ENCODE measurements around the gene CYBRD1. TPM values are rescaled to one million over a fixed set of nuclear protein-coding genes. Genes with fewer than 3 reads are reported as not detected.

Gene CYBRD1
- total RNA-seq, 5 donors from 2014 or later (not counting 1 experiment from before 2014, with no cell fraction given) = 0.23 to 1.8 (median 1.0) TPM

DNA sequence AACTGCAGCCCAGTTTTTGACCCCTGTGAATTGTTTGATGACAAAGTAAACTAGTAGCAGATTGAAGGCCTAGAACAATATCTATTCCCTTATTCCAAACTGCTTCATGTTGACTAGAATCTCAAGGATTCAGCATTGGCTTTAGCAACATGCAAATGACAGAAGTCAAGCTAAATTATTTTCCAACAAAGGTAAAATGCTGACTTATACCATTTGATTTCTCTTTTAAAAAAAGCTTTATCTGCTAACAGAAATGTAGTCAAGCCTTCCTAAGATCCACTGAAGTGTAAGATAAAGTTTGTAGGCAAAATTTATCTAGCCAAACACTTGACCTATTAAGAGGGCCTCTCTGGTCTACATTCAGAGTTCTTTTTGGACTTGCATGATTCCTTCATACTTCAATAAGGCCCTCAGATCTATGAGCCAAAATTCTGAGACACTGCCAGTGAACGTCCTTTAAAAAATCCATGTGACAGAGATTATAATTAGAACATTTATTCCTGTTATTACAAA, 9.5 kb upstream of the CYBRD1 start:
- peaks cover 3 to 5% (median 4%) of the 10 kb centered on the region in 3 donors for H3K4me1 Mint-ChIP-seq
- POLR2A ChIA-PET = no interaction called here
- Histone ChIP-seq H3K27ac (ENCODE audit: low read length) (no peak overlapping the region), H3K27me3 (replicated peaks in 1 of 2; ENCODE audit: control insufficient read depth in 2 of 2, extremely low read depth in 1 of 2, insufficient read depth in 2 of 2, low read length in 1 of 2) (no peaks in the 10 kb centered on the region), H3K36me3 (ENCODE audit: control insufficient read depth in 2 of 2, extremely low read depth in 1 of 2, insufficient read depth in 1 of 2, low read length in 1 of 2) (no peaks in the 10 kb centered on the region), H3K4me1 (ENCODE audit: control insufficient read depth in 1 of 2, extremely low read depth in 1 of 2, insufficient read depth in 2 of 2, low read length in 2 of 2) (no peaks in the 10 kb centered on the region), H3K4me3 (ENCODE audit: control insufficient read depth in 1 of 2, extremely low read depth in 1 of 2, low read length in 1 of 2) (no peak overlapping the region), H3K9me3 (no peaks in the 10 kb centered on the region)
- CTCF ChIA-PET = no interaction called here
- DNase-seq = no peak
- no peaks in the 10 kb centered on the region for H3K27me3 Mint-ChIP-seq
- ATAC-seq (replicated peaks in 1 of 4) = no peak
- H3K36me3 Mint-ChIP-seq = peaks cover 4% of the 10 kb centered on the region
- no peak overlapping the region for H3K4me3 Mint-ChIP-seq
- WGBS (ENCODE audit: insufficient coverage) = no CpG with 5 or more reads among the region's 1 CpG
- no peak overlapping the region for H3K27ac Mint-ChIP-seq
- H3K9me3 Mint-ChIP-seq = no peaks in the 10 kb centered on the region

DNA sequence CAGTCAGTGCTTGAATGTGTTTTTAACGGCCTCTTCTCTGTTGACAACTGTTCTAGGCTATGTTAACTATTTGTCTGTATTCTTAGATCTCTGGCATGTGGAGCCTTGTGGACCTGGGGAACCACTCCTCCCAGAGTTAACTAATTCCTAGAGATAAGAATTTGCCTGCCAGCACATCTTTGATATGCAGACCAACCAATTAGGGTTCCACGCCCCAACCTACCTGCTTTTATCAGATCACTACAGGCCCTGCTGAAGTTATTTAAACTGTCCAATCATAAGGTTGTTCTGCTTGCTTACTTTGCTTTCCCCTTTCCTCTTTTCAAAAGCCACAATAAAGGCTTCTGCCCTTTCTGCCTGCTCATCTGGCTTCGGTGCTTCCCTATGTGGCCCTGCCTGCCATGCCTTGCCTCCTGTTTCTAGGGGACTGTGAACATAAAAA, 8.5 kb upstream of the CYBRD1 start:
- DNase-seq (no peak), ATAC-seq (replicated peaks in 1 of 4) (no peak)
- peaks cover 4% of the 10 kb centered on the region for H3K36me3 Mint-ChIP-seq
- Histone ChIP-seq H3K4me1 (ENCODE audit: control insufficient read depth in 1 of 2, extremely low read depth in 1 of 2, insufficient read depth in 2 of 2, low read length in 2 of 2) (no peaks in the 10 kb centered on the region), H3K9me3 (no peaks in the 10 kb centered on the region), H3K4me3 (ENCODE audit: control insufficient read depth in 1 of 2, extremely low read depth in 1 of 2, low read length in 1 of 2) (no peak overlapping the region), H3K27me3 (replicated peaks in 1 of 2; ENCODE audit: control insufficient read depth in 2 of 2, extremely low read depth in 1 of 2, insufficient read depth in 2 of 2, low read length in 1 of 2) (no peaks in the 10 kb centered on the region), H3K36me3 (ENCODE audit: control insufficient read depth in 2 of 2, extremely low read depth in 1 of 2, insufficient read depth in 1 of 2, low read length in 1 of 2) (no peaks in the 10 kb centered on the region), H3K27ac (ENCODE audit: low read length) (no peak overlapping the region)
- peaks cover 3 to 5% (median 4%) of the 10 kb centered on the region in 3 donors for H3K4me1 Mint-ChIP-seq
- CTCF ChIA-PET = no interaction called here
- H3K4me3 Mint-ChIP-seq = no peak overlapping the region
- 67% methylated on average over 1 of the region's 3 CpGs for WGBS (ENCODE audit: insufficient coverage)
- peaks cover 0 to under 1% of the 10 kb centered on the region in 2 donors for H3K27me3 Mint-ChIP-seq
- POLR2A ChIA-PET = no interaction called here
- no peaks in the 10 kb centered on the region for H3K9me3 Mint-ChIP-seq
- H3K27ac Mint-ChIP-seq = no peak overlapping the region

DNA sequence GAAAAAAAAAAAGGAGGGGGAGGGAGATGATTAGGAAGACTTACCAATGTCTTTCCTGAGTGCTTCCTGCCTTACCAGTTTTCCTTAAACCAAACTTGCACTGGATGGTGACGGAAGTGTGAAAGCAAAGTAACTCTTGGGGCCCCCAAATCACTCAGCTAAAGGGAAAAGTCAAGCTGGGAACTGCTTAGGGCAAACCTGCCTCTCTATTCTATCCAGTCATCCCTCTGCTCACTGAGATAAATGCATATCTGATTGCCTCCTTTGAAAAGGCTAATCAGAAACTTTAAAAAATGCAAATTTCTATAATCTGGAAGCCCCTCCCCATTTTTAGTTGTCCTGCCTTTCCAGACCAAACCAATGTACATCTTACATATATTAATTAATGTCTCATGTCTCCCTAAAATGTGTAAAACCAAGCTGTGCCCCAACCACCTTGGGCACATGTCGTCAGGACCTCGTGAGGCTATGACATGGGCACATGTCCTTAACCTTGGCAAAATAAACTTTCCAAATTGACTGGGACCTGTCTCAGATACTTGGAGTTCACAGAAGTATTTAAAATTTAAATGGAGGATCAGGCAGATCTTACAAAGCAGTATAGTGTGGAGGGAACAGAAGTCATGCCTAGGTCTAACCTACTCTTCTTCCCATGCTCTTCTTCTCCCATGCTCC, 7.2 kb upstream of the CYBRD1 start:
- H3K9me3 Mint-ChIP-seq = no peaks in the 10 kb centered on the region
- Histone ChIP-seq H3K9me3 (no peaks in the 10 kb centered on the region), H3K27me3 (replicated peaks in 1 of 2; ENCODE audit: control insufficient read depth in 2 of 2, extremely low read depth in 1 of 2, insufficient read depth in 2 of 2, low read length in 1 of 2) (peaks cover 0 to 3% of the 10 kb centered on the region in 2 experiments), H3K4me1 (ENCODE audit: control insufficient read depth in 1 of 2, extremely low read depth in 1 of 2, insufficient read depth in 2 of 2, low read length in 2 of 2) (no peaks in the 10 kb centered on the region), H3K4me3 (ENCODE audit: control insufficient read depth in 1 of 2, extremely low read depth in 1 of 2, low read length in 1 of 2) (no peak overlapping the region), H3K36me3 (ENCODE audit: control insufficient read depth in 2 of 2, extremely low read depth in 1 of 2, insufficient read depth in 1 of 2, low read length in 1 of 2) (no peaks in the 10 kb centered on the region), H3K27ac (ENCODE audit: low read length) (no peak overlapping the region)
- ChIA-PET POLR2A (no interaction called here), CTCF (interaction anchor here in 1 of 2 donors (0.7 kb wide), 1 partner anchor 1715 kb away, joined by 3 read pairs; no protein-coding TSS in a partner anchor)
- no peak for ATAC-seq (replicated peaks in 1 of 4)
- H3K27me3 Mint-ChIP-seq = peaks cover 11 to 12% of the 10 kb centered on the region in 2 donors
- H3K4me3 Mint-ChIP-seq = no peak overlapping the region
- no CpG with 5 or more reads among the region's 3 CpGs for WGBS (ENCODE audit: insufficient coverage)
- no peaks in the 10 kb centered on the region for H3K36me3 Mint-ChIP-seq
- H3K27ac Mint-ChIP-seq = no peak overlapping the region
- H3K4me1 Mint-ChIP-seq = peaks cover under 1% of the 10 kb centered on the region in 3 donors
- DNase-seq = no peak

DNA sequence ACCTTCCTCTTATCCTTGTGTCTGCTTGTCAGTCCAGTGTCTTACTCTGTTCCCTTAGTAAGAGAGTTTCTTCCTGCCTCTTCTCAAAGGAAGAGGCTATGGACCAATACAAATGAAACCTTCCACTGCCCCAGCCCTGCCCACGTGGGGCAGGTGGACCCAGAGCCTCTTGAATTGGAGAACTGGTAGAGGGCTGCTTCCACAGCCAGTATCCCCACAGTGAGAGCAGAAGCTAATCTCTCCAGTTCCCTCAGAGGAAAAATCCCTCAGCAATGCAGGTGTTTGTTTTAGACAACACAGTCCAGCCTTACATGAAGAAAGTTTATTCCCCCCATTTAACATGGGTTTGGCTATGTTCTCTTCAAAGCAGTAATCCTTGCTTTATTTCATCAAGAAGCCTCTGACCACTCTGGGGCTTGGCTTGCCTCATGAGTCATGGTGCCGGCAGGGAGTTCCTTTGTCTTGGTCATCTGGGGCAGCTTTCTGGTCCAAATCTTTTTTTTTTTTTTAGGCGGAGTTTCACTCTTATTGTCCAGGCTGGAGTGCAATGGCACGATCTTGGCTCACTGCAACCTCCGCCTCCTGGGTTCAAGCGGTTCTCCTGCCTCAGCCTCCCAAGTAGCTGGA, 6.5 kb upstream of the CYBRD1 start:
- no peak overlapping the region for H3K27ac Mint-ChIP-seq
- Histone ChIP-seq H3K27me3 (replicated peaks in 1 of 2; ENCODE audit: control insufficient read depth in 2 of 2, extremely low read depth in 1 of 2, insufficient read depth in 2 of 2, low read length in 1 of 2) (peaks cover 0 to 3% of the 10 kb centered on the region in 2 experiments), H3K9me3 (no peaks in the 10 kb centered on the region), H3K4me1 (ENCODE audit: control insufficient read depth in 1 of 2, extremely low read depth in 1 of 2, insufficient read depth in 2 of 2, low read length in 2 of 2) (no peaks in the 10 kb centered on the region), H3K36me3 (ENCODE audit: control insufficient read depth in 2 of 2, extremely low read depth in 1 of 2, insufficient read depth in 1 of 2, low read length in 1 of 2) (no peaks in the 10 kb centered on the region), H3K4me3 (ENCODE audit: control insufficient read depth in 1 of 2, extremely low read depth in 1 of 2, low read length in 1 of 2) (no peak overlapping the region), H3K27ac (ENCODE audit: low read length) (no peak overlapping the region)
- peaks cover 11 to 13% of the 10 kb centered on the region in 2 donors for H3K27me3 Mint-ChIP-seq
- no peaks in the 10 kb centered on the region for H3K9me3 Mint-ChIP-seq
- DNase-seq (no peak), ATAC-seq (replicated peaks in 1 of 4) (no peak)
- no peaks in the 10 kb centered on the region for H3K4me1 Mint-ChIP-seq
- POLR2A ChIA-PET = no interaction called here
- CTCF ChIA-PET = no interaction called here
- WGBS (ENCODE audit: insufficient coverage) = 90% methylated on average over 2 of the region's 6 CpGs
- H3K36me3 Mint-ChIP-seq = no peaks in the 10 kb centered on the region
- H3K4me3 Mint-ChIP-seq = no peak overlapping the region

DNA sequence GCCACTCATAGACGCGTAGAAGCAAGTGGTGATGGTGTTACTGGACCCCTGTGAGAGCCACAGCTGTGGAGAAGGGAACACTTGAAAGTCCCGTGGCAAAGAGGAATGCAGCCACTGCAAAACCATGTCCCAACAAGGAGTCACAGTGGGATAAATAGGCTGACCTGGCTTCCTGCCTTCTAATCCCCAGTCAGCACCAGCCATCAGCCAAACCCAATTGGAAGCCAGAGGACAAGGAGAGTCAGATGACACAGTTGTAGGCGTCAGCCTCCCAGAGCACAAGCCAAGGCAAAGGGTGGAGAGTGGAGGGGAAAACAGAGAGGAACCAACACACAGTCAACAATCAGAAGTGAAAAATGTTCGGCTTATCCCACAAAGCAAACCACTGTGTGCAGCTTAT, 5.5 kb upstream of the CYBRD1 start:
- H3K27ac ChIP-seq (ENCODE audit: low read length) = no peak overlapping the region
- ATAC-seq (replicated peaks in 1 of 4) (no peak), DNase-seq (no peak)
- H3K9me3 Mint-ChIP-seq = no peaks in the 10 kb centered on the region
- H3K4me1 ChIP-seq (ENCODE audit: control insufficient read depth in 1 of 2, extremely low read depth in 1 of 2, insufficient read depth in 2 of 2, low read length in 2 of 2) = peaks cover 0 to under 1% of the 10 kb centered on the region in 2 experiments
- H3K4me1 Mint-ChIP-seq = peaks cover 2 to 5% (median 2%) of the 10 kb centered on the region in 3 donors
- no peak overlapping the region for H3K27ac Mint-ChIP-seq
- H3K4me3 Mint-ChIP-seq = no peak overlapping the region
- no peaks in the 10 kb centered on the region for H3K9me3 ChIP-seq
- 100% methylated on average over 2 of the region's 5 CpGs for WGBS (ENCODE audit: insufficient coverage)
- ChIA-PET CTCF (interaction anchor here in 1 of 2 donors (0.6 kb wide), 1 partner anchor 368 kb away, joined by 3 read pairs; no protein-coding TSS in a partner anchor), POLR2A (no interaction called here)
- no peak overlapping the region for H3K4me3 ChIP-seq (ENCODE audit: control insufficient read depth in 1 of 2, extremely low read depth in 1 of 2, low read length in 1 of 2)
- no peaks in the 10 kb centered on the region for H3K36me3 ChIP-seq (ENCODE audit: control insufficient read depth in 2 of 2, extremely low read depth in 1 of 2, insufficient read depth in 1 of 2, low read length in 1 of 2)
- H3K36me3 Mint-ChIP-seq = no peaks in the 10 kb centered on the region
- H3K27me3 ChIP-seq (replicated peaks in 1 of 2; ENCODE audit: control insufficient read depth in 2 of 2, extremely low read depth in 1 of 2, insufficient read depth in 2 of 2, low read length in 1 of 2) = peaks cover 0 to 5% of the 10 kb centered on the region in 2 experiments
- peaks cover 14 to 21% of the 10 kb centered on the region in 2 donors for H3K27me3 Mint-ChIP-seq

DNA sequence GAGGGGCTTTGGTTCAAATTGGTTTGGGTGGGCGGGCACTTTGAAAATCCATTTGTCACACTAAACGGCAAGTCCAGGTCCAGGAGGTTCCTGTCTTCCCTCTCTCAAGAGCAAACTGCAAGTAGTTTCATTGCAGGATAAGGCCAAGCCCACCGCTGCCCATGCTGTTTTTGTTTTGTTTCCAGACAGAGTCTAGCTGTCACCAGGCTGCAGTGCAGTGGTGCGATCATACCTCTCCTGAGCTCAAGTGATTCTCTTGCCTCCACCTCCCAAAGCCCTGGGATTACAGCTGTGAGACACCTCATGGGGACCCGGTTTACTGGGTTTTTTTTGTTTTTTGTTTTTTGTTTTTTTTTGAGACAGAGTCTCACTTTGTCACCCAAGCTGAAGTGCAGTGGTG, 1.8 kb upstream of the CYBRD1 start:
- ChIA-PET POLR2A (no interaction called here), CTCF (no interaction called here)
- no peak for ATAC-seq (replicated peaks in 1 of 4)
- DNase-seq = no peak
- Histone ChIP-seq H3K9me3 (no peaks in the 10 kb centered on the region), H3K27me3 (replicated peaks in 1 of 2; ENCODE audit: control insufficient read depth in 2 of 2, extremely low read depth in 1 of 2, insufficient read depth in 2 of 2, low read length in 1 of 2) (peaks cover 0 to 29% of the 10 kb centered on the region in 2 experiments), H3K36me3 (ENCODE audit: control insufficient read depth in 2 of 2, extremely low read depth in 1 of 2, insufficient read depth in 1 of 2, low read length in 1 of 2) (no peaks in the 10 kb centered on the region), H3K4me1 (ENCODE audit: control insufficient read depth in 1 of 2, extremely low read depth in 1 of 2, insufficient read depth in 2 of 2, low read length in 2 of 2) (peaks cover 2 to 20% of the 10 kb centered on the region in 2 experiments), H3K4me3 (ENCODE audit: control insufficient read depth in 1 of 2, extremely low read depth in 1 of 2, low read length in 1 of 2) (no peak overlapping the region), H3K27ac (ENCODE audit: low read length) (no peak overlapping the region)
- no peaks in the 10 kb centered on the region for H3K36me3 Mint-ChIP-seq
- H3K9me3 Mint-ChIP-seq = no peaks in the 10 kb centered on the region
- H3K27me3 Mint-ChIP-seq = peaks cover 29 to 48% of the 10 kb centered on the region in 2 donors
- no peak overlapping the region for H3K4me3 Mint-ChIP-seq
- peaks cover 9 to 22% (median 16%) of the 10 kb centered on the region in 3 donors for H3K4me1 Mint-ChIP-seq
- 100% methylated on average over 4 of the region's 5 CpGs for WGBS (ENCODE audit: insufficient coverage)
- H3K27ac Mint-ChIP-seq = no peak overlapping the region
